ENCODE measurements around the gene RGS7. TPM values are rescaled to one million over a fixed set of nuclear protein-coding genes. Genes with fewer than 3 reads are reported as not detected.

The RGS7 gene
- total RNA-seq, 3 donors from 2014 or later (not counting 1 experiment from before 2014, with no cell fraction given) = not detected

- peaks cover 10 to 13% of the 10 kb centered on the region in 2 donors for H3K9me3 Mint-ChIP-seq
Observed at GRCh38 chr1:241140670-241141069, 216.3 kb downstream of the RGS7 start.

GRCh38 chr1:241139047-241139446, 218.0 kb downstream of the RGS7 start:
- no peaks in the 10 kb centered on the region for H3K36me3 ChIP-seq (ENCODE audit: control insufficient read depth, insufficient read depth, low read length)
- DNase-seq (no peak), ATAC-seq (no peak)
- no peaks in the 10 kb centered on the region for H3K9me3 ChIP-seq (ENCODE audit: control insufficient read depth, insufficient read depth, low read length)
- intact Hi-C loops (cut with micrococcal nuclease) = no loop called here
- no peak overlapping the region for H3K27ac ChIP-seq (ENCODE audit: low read length)
- peaks cover 9 to 13% of the 10 kb centered on the region in 2 donors for H3K9me3 Mint-ChIP-seq
- TF ChIP-seq CTCF (IDR thresholded peaks at IDR 0.05) = no peak
- no peak overlapping the region for H3K4me3 Mint-ChIP-seq
- H3K27ac Mint-ChIP-seq = no peak overlapping the region
- H3K27me3 Mint-ChIP-seq (ENCODE audit: low read depth in 2 of 2) = no peaks in the 10 kb centered on the region
- H3K4me1 Mint-ChIP-seq = no peaks in the 10 kb centered on the region
- H3K36me3 Mint-ChIP-seq = no peaks in the 10 kb centered on the region
- H3K4me1 ChIP-seq (ENCODE audit: control insufficient read depth, insufficient read depth, low read length) = no peaks in the 10 kb centered on the region
- H3K4me3 ChIP-seq (ENCODE audit: low read length) = no peak overlapping the region
- 57% methylated on average over 1 of the region's 1 CpG for WGBS (ENCODE audit: insufficient coverage)
- no peaks in the 10 kb centered on the region for H3K27me3 ChIP-seq (ENCODE audit: control insufficient read depth, insufficient read depth, low read length)

More at GRCh38 chr1:241140670-241141069, 216.3 kb downstream of the RGS7 start:
- no peak for DNase-seq
- no peak for TF ChIP-seq CTCF (IDR thresholded peaks at IDR 0.05)
- H3K36me3 ChIP-seq (ENCODE audit: control insufficient read depth, insufficient read depth, low read length) = no peaks in the 10 kb centered on the region
- no peaks in the 10 kb centered on the region for H3K27me3 Mint-ChIP-seq (ENCODE audit: low read depth in 2 of 2)
- no peaks in the 10 kb centered on the region for H3K9me3 ChIP-seq (ENCODE audit: control insufficient read depth, insufficient read depth, low read length)
- no peaks in the 10 kb centered on the region for H3K27me3 ChIP-seq (ENCODE audit: control insufficient read depth, insufficient read depth, low read length)
- intact Hi-C loops (cut with micrococcal nuclease) = no loop called here
- H3K4me1 Mint-ChIP-seq = no peaks in the 10 kb centered on the region
- H3K27ac ChIP-seq (ENCODE audit: low read length) = no peak overlapping the region
- no peak overlapping the region for H3K27ac Mint-ChIP-seq
- no peaks in the 10 kb centered on the region for H3K36me3 Mint-ChIP-seq
- ATAC-seq = no peak
- no peak overlapping the region for H3K4me3 ChIP-seq (ENCODE audit: low read length)
- no peaks in the 10 kb centered on the region for H3K4me1 ChIP-seq (ENCODE audit: control insufficient read depth, insufficient read depth, low read length)
- H3K4me3 Mint-ChIP-seq = no peak overlapping the region

GRCh38 chr1:241138248-241138647, 218.8 kb downstream of the RGS7 start:
- Histone ChIP-seq H3K4me3 (ENCODE audit: low read length) (no peak overlapping the region), H3K4me1 (ENCODE audit: control insufficient read depth, insufficient read depth, low read length) (no peaks in the 10 kb centered on the region), H3K27ac (ENCODE audit: low read length) (no peak overlapping the region), H3K9me3 (ENCODE audit: control insufficient read depth, insufficient read depth, low read length) (no peaks in the 10 kb centered on the region), H3K27me3 (ENCODE audit: control insufficient read depth, insufficient read depth, low read length) (no peaks in the 10 kb centered on the region), H3K36me3 (ENCODE audit: control insufficient read depth, insufficient read depth, low read length) (no peaks in the 10 kb centered on the region)
- no peak for TF ChIP-seq CTCF (IDR thresholded peaks at IDR 0.05)
- WGBS (ENCODE audit: insufficient coverage) = 88% methylated on average over 4 of the region's 4 CpGs
- DNase-seq (no peak), ATAC-seq (no peak)
- H3K27ac Mint-ChIP-seq = no peak overlapping the region
- intact Hi-C loops (cut with micrococcal nuclease) = no loop called here
- no peak overlapping the region for H3K4me3 Mint-ChIP-seq
- peaks cover 11 to 13% of the 10 kb centered on the region in 2 donors for H3K9me3 Mint-ChIP-seq
- no peaks in the 10 kb centered on the region for H3K36me3 Mint-ChIP-seq
- H3K27me3 Mint-ChIP-seq (ENCODE audit: low read depth in 2 of 2) = no peaks in the 10 kb centered on the region
- H3K4me1 Mint-ChIP-seq = no peaks in the 10 kb centered on the region

- no peaks in the 10 kb centered on the region for H3K36me3 Mint-ChIP-seq
- no peaks in the 10 kb centered on the region for H3K4me1 Mint-ChIP-seq
- no peak overlapping the region for H3K4me3 Mint-ChIP-seq
- H3K27ac Mint-ChIP-seq = no peak overlapping the region
- no peaks in the 10 kb centered on the region for H3K27me3 ChIP-seq (ENCODE audit: control insufficient read depth, insufficient read depth, low read length)
- ATAC-seq (no peak), DNase-seq (no peak)
- H3K27ac ChIP-seq (ENCODE audit: low read length) = no peak overlapping the region
- WGBS (ENCODE audit: insufficient coverage) = 93% methylated on average over 6 of the region's 6 CpGs
- H3K4me1 ChIP-seq (ENCODE audit: control insufficient read depth, insufficient read depth, low read length) = no peaks in the 10 kb centered on the region
- H3K4me3 ChIP-seq (ENCODE audit: low read length) = no peak overlapping the region
- no peaks in the 10 kb centered on the region for H3K36me3 ChIP-seq (ENCODE audit: control insufficient read depth, insufficient read depth, low read length)
- intact Hi-C loops (cut with micrococcal nuclease) = no loop called here
- H3K27me3 Mint-ChIP-seq (ENCODE audit: low read depth in 2 of 2) = no peaks in the 10 kb centered on the region
- no peaks in the 10 kb centered on the region for H3K9me3 ChIP-seq (ENCODE audit: control insufficient read depth, insufficient read depth, low read length)
- peaks cover 7 to 9% of the 10 kb centered on the region in 2 donors for H3K9me3 Mint-ChIP-seq
- TF ChIP-seq CTCF (IDR thresholded peaks at IDR 0.05) = no peak
Observed at GRCh38 chr1:241136389-241136788, 220.6 kb downstream of the RGS7 start.

Data from natural killer cell (primary cell).